HG02678 (cell line): ENCODE data around the gene KRT79.

ENCODE experiments used
- ATAC-seq: cut with Tn5 transposase; IDR thresholded peaks from one replicate; pipeline ENCODE4 v1.9.1; 2021; ENCODE audit warnings: mild to moderate bottlenecking, moderate library complexity; ENCODE audit not compliant: unreplicated experiment

KRT79 gene

DNA sequence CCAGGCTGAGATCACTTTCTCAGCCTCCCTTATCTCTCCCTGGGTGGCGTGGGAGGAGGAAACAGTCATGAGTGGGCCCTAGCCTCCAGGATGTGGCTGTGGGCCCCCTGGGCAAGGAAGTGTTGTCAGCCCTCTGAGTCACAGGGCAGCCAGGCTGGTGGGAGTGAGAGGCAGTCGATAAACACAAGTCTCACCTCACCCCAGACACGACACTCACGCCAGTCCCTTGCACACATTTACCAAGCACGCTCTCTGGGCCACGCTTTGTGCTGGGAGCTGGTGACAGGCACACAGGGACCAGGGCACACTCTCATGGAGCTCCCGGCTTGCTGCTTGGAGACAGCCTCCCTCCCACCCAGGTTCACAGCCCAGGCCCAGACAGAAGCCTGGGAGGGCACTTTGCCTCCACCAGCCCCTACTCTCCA is 1.9 kb upstream of the KRT79 start:
- ATAC-seq: no peak

DNA sequence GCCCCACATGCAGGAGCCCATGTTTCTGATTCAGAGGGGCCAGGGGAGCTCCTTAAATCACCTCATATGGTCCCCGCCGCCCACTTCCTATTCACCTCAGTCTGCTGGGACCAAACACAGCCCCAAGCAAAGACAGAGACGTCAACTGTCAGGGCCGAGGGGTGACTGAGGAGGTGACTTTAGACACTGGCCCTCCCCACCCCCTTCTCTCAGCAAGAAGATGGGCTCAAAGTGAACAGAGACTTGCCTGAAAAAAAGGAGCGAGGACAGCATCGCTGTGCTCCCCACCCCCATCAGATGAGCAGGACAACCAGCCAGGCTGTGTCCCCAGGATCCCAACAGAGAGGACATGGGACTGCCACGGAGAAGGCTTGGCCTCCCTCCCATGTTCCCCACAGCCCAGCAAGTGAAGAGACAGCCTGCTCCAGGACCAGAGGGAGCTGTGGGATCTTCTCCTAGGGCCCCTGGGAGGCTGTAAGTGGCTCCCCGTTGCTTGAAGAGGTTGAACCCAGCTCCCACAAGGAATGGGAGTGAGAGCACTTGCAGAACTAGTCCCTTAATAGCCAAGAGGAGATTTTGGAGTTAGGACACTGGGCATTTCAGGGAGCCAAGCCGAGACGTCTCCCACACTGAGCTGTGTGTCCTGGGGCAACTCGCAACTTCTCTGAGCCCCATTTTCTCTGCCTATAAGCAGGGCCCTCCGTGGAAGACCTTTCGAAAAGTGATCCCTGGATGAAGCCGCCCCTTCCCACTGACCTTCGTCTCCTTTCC is 1.3 kb upstream of the KRT79 start:
- ATAC-seq: no peak

- ATAC-seq: no peak
These were observed 553 bp upstream of the KRT79 start for GRCh38 chr12:52834727-52835001.

GRCh38 chr12:52832985-52833905 is 866 bp downstream of the KRT79 start:
- no peak for ATAC-seq

DNA sequence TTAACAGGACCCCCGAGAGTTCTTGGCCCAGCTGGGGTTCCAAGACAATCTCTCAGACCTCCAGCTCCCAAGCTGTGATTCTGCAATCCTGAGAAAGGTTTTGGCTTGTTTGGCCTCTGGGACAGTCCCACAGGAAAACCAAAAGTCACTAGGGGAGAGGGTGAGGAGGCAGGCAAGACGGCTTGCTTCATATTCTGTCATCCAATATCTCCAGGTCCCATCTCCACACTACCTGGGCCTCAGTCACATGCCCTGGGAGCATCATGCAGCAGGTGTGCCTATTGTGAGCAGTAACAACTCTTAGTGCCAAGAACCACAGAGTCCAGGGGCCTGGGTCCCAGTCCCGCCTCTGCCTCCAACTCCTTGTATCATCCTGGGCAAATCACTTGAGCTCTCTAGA is 1.7 kb downstream of the KRT79 start:
- no peak for ATAC-seq

DNA sequence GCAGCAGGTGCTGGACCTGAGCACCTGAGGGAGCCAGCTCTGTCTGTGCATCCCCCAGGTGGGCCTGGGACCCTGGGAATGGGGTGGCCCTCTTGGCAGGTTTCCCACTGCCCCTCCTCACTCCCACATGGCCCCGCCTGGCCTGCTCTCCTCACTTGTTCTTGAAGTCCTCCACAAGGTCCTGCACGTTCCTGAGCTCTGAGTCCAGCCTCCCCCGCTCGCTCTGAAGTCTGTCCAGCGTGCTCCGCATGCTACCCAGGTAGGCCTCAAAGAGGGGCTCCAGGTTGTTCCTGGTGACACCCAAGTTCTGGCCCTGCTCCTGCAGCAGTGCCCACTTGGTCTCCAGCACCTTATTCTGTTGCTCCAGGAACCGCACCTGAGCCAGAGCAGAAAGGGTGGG is 2.9 kb downstream of the KRT79 start:
- ATAC-seq: no peak

GRCh38 chr12:52829986-52830770 is 3.9 kb downstream of the KRT79 start:
- ATAC-seq: no peak

- no peak for ATAC-seq
These were observed 5.5 kb downstream of the KRT79 start for GRCh38 chr12:52828591-52829021.

GRCh38 chr12:52828156-52828555 is 6.0 kb downstream of the KRT79 start:
- ATAC-seq: no peak

DNA sequence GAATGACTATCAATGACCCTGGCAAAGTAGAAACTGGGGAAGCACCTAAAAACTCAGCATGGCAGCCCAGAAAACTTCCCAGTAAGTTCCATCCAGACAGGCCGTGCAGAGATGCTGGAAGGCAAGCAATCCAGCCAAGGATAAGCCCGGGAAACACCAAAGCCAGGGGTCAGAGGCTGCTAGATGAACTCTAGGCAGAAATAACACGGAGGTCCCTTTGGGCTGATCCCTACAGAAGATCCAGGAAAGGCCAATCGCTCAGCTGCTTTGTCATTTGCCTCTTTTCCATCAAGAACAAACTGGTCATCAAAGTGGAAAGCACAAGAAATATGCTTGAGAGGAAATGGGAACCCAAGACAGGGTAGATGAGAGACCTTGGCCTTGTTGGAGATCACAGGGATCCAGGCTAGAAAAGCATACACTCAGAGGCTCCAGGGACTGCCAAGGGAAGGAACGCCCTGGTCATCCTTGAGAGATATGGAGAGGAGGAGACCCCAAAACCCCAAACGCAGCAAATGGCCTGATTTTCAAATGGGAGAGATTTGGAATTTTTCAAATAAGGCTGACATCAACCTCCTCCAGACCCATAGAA is 6.5 kb downstream of the KRT79 start:
- no peak for ATAC-seq

GRCh38 chr12:52826611-52827498 is 7.3 kb downstream of the KRT79 start:
- ATAC-seq: no peak

DNA sequence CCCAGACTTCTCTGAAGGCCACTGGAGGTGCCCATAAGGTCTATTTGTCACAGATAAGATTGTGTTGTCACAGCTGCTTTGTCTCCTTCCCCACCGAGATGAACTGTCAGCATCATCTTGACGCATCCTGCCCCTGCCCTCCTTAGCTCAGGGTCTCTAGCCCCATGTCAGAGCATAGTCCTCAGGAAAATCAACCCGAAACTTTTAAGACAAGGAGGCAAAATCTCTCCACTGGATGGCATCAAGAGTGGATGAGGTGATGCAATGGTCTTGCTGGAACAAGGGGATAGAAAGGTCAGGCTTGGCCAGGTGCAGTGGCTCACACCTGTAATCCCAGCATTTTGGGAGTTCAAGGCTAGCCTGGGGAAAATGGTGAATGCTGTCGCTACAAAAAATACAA is 8.2 kb downstream of the KRT79 start:
- ATAC-seq: no peak

GRCh38 chr12:52824741-52825410 is 9.2 kb downstream of the KRT79 start:
- ATAC-seq: no peak

- ATAC-seq: no peak
These were observed 10.2 kb downstream of the KRT79 start for GRCh38 chr12:52823761-52824450.

- no peak for ATAC-seq
These were observed 11.2 kb downstream of the KRT79 start for GRCh38 chr12:52822771-52823510.

- no peak for ATAC-seq
These were observed 12.1 kb downstream of the KRT79 start for GRCh38 chr12:52821826-52822660.

- ATAC-seq: no peak
These were observed 12.9 kb downstream of the KRT79 start for GRCh38 chr12:52821071-52821730.
